Colonic mucosa (tissue), 4 donors: ENCODE data around the gene TLDC2. TPM values are rescaled to one million over a fixed set of nuclear protein-coding genes. Genes with fewer than 3 reads are reported as not detected.
"Not testable (repeated sequence)": the region's sequence is repeated elsewhere in the genome, so short reads cannot be mapped to it uniquely, and the experiment has no call there.

ENCODE experiments used
- DNase-seq: peaks from one replicate; pipeline ENCODE4 v3.0.0-alpha.2; 2020
- H3K27ac ChIP-seq: fragments of 200-600 bp; one replicate; pipeline ENCODE4 v1.8.0; 2021
- H3K27me3 ChIP-seq: fragments of 200-600 bp; one replicate; pipeline ENCODE4 v1.8.0; 2021
- H3K36me3 ChIP-seq: fragments of 200-600 bp; one replicate; pipeline ENCODE4 v1.8.0; 2021
- H3K4me1 ChIP-seq: fragments of 200-600 bp; one replicate; pipeline ENCODE4 v1.8.0; 2021; ENCODE audit warnings: mild to moderate bottlenecking
- H3K4me3 ChIP-seq: fragments of 200-600 bp; one replicate; pipeline ENCODE4 v1.8.0; 2021
- H3K9ac ChIP-seq, 2 donors: one replicate each; pipeline ENCODE4 v1.7.0; 2013; ENCODE audit warnings: control low read depth in 2 of 2, low read depth in 2 of 2, low read length in 2 of 2
- H3K9me3 ChIP-seq: fragments of 200-600 bp; one replicate; pipeline ENCODE4 v1.8.0; 2021
- intact Hi-C: fragments of 100-400 bp; cut with DNase I; formaldehyde crosslinking; loops from one replicate; pipeline ENCODE4 v1.14.1; 2022
- total RNA-seq, 2 donors: library from RNA; stranded (reverse); fragmentation: NEBNext Ultra II Directional in 1 of 2; extraction: Animal tissue kit (Norgen Biotek cat#: 25700) in 1 of 2; gene quantifications; one replicate each; pipeline ENCODE4 v1.2.1, GENCODE V29; 2021
- TF ChIP-seq, protein P1 (sequence below): fragments of 200-600 bp; IDR thresholded peaks from one replicate; pipeline ENCODE4 v1.8.0; 2022; ENCODE audit warnings: antibody characterized with exemption, mild to moderate bottlenecking
- donor health status: healthy.
- donor health status: DM: no; HTN: no; CAD: no.
- donor health status: DM: no; HTN: no; CAD: no.

The TLDC2 gene
- total RNA-seq, 2 donors from 2014 or later: 18.1 to 29.7 TPM

DNA sequence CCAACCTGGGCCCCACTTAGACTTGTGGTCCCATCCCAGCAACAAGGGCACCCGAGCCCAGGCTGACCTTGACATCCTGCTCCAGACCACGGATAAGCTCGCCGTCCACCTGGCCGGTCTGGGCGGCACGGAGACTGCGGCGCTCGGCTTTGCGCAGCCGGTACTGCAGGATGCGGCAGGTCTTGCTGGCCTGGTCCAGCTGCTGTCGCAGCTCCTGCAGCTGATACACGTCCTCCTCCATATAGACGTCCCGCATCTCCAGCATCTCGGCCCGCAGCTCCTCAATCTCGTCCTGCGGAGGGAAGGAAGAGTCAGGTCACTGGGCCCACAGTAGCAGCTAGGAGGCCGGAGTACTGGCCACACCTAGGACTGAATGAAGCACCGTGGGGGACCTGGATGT is 36.8 kb upstream of the TLDC2 start:
- Histone ChIP-seq H3K9me3 (no peaks in the 10 kb centered on the region), H3K27ac (no peak overlapping the region), H3K4me3 (no peak overlapping the region), H3K4me1 (peaks cover 14% of the 10 kb centered on the region), H3K36me3 (no peaks in the 10 kb centered on the region), H3K27me3 (no peaks in the 10 kb centered on the region), H3K9ac (no peak overlapping the region)
- intact Hi-C loops: no loop called here
- no peak for DNase-seq
- TF ChIP-seq, protein P1, sequence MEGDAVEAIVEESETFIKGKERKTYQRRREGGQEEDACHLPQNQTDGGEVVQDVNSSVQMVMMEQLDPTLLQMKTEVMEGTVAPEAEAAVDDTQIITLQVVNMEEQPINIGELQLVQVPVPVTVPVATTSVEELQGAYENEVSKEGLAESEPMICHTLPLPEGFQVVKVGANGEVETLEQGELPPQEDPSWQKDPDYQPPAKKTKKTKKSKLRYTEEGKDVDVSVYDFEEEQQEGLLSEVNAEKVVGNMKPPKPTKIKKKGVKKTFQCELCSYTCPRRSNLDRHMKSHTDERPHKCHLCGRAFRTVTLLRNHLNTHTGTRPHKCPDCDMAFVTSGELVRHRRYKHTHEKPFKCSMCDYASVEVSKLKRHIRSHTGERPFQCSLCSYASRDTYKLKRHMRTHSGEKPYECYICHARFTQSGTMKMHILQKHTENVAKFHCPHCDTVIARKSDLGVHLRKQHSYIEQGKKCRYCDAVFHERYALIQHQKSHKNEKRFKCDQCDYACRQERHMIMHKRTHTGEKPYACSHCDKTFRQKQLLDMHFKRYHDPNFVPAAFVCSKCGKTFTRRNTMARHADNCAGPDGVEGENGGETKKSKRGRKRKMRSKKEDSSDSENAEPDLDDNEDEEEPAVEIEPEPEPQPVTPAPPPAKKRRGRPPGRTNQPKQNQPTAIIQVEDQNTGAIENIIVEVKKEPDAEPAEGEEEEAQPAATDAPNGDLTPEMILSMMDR: no peak

DNA sequence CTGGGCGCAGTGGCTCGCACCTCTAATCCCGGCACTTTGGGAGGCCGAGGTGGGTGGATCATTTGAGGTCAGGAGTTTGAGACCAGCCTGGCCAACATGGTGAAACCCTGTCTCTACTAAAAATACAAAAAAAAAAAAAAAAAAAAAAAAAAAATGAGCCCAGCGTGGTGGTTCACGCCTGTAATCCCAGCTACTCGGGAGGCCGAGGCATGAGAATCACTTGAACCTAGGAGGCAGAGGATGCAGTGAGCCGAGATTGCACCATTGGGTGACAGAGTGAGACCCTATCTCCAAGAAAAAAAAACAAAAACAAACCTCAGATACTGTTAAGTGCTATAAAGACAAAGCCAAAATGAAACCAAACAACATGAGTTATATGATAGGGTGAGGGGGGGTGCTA is 34.9 kb upstream of the TLDC2 start:
- H3K36me3 ChIP-seq, H3K27ac ChIP-seq, intact Hi-C loops, DNase-seq, H3K9ac ChIP-seq, H3K27me3 ChIP-seq, H3K9me3 ChIP-seq, H3K4me3 ChIP-seq, H3K4me1 ChIP-seq: not testable (repeated sequence)

DNA sequence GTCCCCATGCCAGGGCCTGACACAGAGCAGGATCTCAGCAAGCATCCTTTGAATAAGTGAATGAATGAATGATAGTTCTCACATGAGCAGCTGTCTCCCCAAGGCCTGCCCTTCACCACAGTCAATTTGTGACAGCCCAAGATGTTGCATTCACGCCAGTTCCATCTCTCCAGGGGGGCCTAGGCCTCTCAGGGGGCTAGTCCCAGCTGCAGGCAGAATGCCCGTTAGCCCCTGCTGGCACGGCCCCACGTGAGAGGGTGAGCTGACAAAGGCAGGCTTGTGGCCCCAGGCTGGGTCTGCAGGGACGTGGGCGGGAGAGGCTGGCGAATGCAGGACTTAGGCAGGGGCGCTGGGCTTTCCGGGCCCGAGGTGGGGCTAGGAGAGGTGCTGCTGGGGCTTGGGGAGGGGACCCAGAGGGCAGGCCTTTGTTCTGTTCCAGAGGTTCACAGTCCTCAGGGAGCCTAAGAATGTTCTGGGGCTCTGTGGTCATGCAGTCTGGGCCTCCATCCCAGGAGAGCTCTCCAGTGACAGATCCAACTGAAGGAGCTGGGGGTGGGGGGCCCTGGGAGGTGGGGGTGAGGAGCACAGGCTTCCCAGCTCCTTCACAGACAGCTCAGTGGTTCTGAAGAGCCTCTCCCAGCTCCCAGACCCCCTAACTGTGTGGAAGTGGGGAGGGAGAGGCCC is 30.5 kb upstream of the TLDC2 start:
- no peak for DNase-seq
- peak overlapping the region in 1 of 2 donors; percentile 19 for H3K9ac ChIP-seq
- H3K4me1 ChIP-seq: peaks cover 4% of the 10 kb centered on the region
- no peaks in the 10 kb centered on the region for H3K36me3 ChIP-seq
- no peak overlapping the region for H3K4me3 ChIP-seq
- TF ChIP-seq, protein P1: no peak
- intact Hi-C loops: no loop called here
- H3K27me3 ChIP-seq: no peaks in the 10 kb centered on the region
- no peaks in the 10 kb centered on the region for H3K9me3 ChIP-seq
- peak overlapping the region; percentile 36 for H3K27ac ChIP-seq

DNA sequence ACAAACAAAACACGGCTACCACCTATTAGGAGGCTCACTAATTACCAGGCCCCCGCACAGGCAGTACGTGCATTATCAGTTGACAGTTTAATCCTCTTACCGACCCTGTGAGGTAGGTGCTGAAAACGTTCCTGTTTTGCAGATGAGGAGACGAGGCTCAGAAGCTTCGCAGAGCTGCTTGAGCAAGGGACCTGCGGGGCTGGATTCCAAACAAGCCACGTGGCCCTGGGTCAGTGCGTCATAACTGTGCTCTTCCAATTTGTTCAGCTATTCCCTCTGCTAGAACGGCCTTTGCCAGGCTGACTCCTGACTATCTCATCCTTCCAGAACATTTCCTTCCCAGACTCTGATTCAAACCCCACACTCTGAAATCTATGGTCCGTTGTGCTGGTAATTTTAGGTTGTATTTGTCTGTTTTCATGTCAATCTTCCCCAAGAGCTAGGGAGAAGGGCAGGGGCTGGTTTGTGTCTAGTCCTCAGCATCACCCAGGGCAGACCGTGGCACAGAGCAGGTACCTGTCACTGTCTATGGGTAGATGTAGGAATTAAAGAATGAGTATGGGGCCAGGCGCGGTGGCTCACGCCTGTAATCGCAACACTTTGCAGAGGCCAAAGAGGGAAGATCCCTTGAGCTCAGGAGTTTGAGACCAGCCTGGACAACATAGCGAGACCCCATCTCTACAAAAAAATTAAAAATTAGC is 28.8 kb upstream of the TLDC2 start:
- intact Hi-C loops: no loop called here
- Histone ChIP-seq H3K9me3 (no peaks in the 10 kb centered on the region), H3K4me1 (peaks cover 4% of the 10 kb centered on the region), H3K4me3 (no peak overlapping the region), H3K27ac (peak overlapping the region; percentile 73), H3K27me3 (no peaks in the 10 kb centered on the region), H3K9ac (peak overlapping the region in 1 of 2 donors; percentile 35), H3K36me3 (no peaks in the 10 kb centered on the region)
- DNase-seq: no peak
- TF ChIP-seq, protein P1: no peak

DNA sequence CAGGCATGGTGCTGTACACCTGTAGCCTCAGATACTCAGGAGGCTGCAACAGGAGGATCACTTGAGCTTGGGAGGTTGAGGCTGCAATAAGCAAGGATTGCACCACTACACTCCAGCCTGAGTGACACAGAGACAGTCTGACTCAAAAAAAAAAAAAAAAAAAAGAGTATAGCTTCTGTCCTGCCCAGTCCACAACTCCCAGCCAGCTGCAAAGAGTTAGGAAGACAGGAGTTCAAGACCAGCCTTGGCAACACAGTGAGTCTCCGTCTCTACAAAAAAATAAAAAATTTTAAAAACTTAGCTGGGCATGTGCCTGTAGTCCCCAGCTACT is 28.3 kb upstream of the TLDC2 start:
- Histone ChIP-seq H3K27me3 (no peaks in the 10 kb centered on the region), H3K4me1 (peaks cover 4% of the 10 kb centered on the region), H3K9me3 (no peaks in the 10 kb centered on the region), H3K4me3 (no peak overlapping the region), H3K9ac (peak overlapping the region in 1 of 2 donors; percentile 35), H3K36me3 (no peaks in the 10 kb centered on the region), H3K27ac (peak overlapping the region; percentile 73)
- TF ChIP-seq, protein P1: no peak
- intact Hi-C loops: no loop called here
- DNase-seq: no peak

DNA sequence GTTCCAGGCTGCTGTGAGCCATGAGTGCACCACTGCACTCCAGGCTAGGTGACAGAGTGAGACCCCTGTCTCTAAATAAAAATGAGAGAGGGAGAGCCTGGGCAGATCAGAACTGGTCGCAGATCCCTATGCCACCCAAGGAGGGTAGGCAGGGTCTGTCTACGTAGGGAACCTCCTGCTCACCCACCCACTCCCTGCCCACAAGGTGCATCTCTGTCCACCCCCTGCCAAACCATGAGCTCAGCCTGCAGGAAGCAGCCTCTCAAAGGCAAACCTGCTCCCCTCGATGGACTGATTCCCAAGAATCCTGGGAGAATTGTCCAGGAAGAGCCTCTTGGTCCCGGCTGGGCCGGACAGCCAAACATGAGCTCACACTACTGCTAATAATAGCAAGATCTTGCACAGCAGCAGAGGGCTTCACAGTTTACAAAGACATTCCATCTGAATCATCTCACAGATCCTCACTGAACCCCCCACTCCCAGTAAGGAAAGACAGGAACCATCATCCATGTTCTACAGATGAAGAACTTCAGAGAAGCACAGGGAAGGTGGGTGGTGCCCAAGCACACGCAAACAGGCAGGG is 27.8 kb upstream of the TLDC2 start:
- Histone ChIP-seq H3K9ac (peak overlapping the region in 1 of 2 donors; percentile 43), H3K36me3 (no peaks in the 10 kb centered on the region), H3K27me3 (no peaks in the 10 kb centered on the region), H3K4me3 (no peak overlapping the region), H3K9me3 (no peaks in the 10 kb centered on the region), H3K27ac (peak overlapping the region; percentile 73), H3K4me1 (peaks cover 4% of the 10 kb centered on the region)
- intact Hi-C loops: no loop called here
- no peak for DNase-seq
- TF ChIP-seq, protein P1: no peak
